EL (cell line): ENCODE data around the gene BAG3.
"Not testable (repeated sequence)": the region's sequence is repeated elsewhere in the genome, so short reads cannot be mapped to it uniquely, and the experiment has no call there.

Source experiments
- DNase-seq: peaks from one replicate; pipeline ENCODE4 v3.0.0-alpha.2; 2016

BAG3 gene

DNA sequence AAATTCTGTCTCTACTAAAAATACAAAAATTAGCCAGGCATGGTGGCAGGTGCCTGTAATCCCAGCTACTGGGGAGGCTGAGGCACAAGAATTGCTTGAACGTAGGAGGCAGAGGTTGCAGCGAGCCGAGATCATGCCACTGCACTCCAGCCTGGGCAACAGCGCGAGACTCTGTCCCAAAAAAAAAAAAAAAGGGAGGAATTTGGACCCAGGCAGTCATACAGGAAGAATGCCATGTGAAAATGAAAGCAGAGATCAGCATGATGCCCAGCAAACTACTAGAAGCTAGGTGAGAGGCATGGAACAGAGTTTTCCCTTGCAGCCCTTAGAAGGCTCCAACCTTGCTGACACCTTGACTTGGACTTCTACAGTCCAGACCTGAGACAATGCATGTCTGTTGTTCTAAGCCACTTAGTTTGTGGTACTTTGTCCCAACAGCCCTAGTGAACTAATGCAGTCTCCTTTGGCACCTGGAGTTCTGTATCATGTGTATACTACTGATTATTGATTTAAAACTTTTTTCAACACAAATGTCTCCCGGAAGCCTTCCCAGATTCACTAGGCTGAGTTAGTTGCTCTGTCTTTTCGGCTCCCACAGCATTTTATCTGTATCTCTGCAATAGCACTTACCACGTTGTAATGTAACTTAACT lies 10.2 kb upstream of the BAG3 start:
- no peak for DNase-seq

DNA sequence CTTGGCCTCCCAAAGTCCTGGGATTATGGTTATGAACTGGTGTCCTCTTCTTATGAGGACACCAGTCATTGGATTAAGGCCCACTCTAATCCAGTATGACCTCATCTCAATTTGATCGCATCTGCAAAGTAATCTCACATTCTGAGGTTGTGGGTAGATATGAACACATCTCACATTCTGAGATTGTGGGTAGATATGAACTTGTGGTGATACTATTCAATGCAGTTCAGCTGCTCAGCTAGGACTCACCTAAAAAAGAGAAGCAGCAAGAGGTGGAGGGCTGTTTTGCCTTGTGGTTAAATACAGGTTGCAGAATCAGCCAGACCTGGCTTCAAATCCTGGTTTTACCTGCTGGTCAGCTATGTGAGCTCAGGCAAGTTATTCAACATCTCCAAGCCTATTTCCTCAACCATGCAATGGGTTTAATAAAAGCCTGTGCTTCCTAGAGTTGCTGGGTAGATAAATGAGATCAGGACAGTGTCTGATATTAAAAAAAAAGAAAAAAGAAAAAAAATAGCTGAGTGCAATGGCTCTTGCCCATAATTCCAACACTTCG lies 8.5 kb upstream of the BAG3 start:
- no peak for DNase-seq

DNA sequence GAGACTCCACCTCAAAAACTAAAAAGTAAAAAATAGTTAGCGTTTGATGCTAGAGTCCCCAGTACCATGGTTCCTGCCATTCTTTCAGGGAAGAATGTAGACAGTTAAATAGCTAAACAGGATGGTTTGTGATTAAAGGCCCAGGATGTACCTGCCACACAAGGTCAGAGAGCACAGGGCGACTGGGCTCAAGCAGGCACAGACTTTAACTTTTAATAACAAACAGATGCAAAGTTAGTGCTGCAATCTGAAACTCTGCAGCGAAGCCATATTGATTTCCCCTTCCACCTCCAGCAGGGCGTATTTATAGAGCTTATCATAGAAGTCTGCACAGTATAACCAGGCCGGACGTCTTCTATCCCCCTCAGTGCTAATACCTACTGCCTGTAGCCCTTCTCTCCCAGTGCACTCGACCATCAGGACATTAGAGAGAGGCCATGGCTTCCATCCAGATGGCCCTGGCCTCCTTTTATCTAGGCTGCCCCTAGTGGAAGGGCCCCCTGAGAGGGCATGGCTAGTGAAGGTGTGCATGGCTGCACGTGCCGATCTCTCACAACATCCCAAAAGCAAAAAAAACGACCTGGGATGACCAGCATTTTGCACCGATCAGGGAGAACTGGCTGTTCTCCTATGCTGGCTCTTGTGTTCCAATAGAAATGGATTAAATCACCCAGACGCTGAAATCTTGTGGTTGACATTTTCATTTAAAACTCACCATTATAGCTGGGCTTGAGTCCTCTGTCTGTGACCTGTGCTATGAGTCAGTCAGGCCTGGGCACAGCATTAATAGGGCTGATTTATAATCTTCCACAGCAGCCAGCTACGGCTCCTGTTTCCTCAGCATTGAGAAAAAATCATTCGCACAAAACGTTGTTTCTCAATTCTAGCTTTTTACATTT lies 7.6 kb upstream of the BAG3 start:
- DNase-seq, result peak; percentile 59

DNA sequence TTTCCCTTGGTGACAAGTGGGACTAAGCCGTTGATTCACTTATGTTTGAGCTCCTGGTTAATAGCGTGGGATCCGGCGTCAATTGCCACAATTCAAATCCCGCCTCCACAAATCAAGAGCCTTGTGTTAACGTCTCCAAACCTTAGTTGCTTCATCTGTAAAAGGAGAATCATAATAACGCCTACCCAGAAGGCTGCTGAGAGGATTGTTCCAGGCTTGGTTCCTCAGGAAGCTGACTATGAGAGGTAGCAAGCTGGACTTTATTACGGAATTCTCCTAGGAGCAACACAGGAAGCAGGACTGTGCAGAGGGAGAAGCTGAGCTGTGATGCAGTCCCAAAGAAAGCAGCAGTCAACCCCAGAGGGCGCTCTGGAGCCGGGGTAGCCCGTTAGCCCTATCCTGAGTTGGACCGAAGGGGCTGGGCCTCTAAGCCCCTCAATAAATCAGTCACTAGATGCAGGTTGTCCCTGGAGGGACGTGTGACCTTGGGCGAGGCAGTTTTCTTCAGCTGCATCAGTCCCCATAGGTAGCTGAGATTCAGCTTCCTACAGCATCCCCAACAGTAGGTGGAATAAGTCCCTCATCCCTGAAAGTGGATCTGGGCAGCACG lies 6.9 kb upstream of the BAG3 start:
- no peak for DNase-seq

DNA sequence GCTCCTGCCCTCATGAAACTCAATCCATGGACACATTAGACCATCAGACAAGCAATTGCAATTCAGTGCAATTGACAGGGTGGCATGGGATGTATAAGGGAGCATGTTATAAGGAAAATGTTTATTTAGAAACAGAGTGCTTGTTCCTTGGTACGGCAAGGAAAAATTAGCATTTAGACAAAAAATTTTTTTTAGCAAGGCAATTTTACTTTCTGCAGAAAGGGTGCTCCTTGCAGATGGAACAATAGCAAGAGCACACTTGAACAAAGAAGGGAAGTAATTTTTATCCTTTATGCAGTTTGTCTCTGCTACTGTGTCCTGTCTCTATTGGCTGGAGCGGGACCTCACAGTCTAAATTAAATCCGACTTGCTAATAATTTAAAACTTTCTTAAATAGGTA lies 6.2 kb upstream of the BAG3 start:
- no peak for DNase-seq

DNA sequence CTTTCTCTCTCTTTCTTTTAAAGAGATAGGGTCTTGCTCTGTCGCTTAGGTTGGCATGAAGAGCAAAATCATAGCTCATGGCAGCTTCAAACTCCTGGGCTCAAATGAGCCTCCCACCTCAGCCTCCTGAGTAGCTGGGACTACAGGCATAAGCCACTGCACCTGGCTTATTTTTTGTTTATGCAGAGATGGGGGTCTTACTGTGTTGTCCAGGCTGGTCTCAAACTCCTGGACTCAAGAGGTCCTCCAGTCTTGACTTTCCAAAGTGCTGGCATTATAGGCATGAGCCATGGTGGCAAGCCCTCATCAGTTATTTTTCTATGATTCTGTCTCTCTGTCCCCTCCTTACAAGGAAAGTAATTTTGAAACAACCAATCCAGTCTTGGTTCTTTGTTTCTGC lies 1.1 kb upstream of the BAG3 start:
- no peak for DNase-seq

DNA sequence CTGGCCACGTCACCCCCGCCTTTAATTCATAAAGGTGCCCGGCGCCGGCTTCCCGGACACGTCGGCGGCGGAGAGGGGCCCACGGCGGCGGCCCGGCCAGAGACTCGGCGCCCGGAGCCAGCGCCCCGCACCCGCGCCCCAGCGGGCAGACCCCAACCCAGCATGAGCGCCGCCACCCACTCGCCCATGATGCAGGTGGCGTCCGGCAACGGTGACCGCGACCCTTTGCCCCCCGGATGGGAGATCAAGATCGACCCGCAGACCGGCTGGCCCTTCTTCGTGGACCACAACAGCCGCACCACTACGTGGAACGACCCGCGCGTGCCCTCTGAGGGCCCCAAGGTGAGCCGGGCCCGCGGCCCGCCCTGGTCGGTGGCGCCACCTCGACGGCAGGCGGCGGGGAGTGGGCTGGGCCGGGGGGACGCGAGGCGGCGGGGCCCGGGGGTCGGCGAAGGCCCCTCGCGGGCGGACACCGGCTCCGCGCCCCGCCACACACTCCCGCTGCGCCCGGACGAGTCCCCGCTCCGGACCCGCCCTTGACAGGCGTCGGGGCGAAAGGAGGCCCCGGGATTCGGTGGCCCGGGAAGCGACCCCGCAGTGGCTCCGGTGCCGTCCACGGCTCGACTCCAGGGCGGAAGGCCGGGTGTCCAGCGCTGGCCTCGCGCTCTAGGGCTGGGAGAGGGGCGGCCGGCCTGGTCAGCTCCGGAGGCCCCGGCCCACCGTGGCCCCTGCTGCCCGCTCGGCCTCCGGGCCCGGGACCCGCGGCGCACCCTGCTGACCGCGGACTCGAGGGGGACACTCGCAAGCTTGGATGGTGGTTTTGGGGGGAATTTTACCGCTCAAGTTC lies 557 bp downstream of the BAG3 start:
- DNase-seq, result no peak

DNA sequence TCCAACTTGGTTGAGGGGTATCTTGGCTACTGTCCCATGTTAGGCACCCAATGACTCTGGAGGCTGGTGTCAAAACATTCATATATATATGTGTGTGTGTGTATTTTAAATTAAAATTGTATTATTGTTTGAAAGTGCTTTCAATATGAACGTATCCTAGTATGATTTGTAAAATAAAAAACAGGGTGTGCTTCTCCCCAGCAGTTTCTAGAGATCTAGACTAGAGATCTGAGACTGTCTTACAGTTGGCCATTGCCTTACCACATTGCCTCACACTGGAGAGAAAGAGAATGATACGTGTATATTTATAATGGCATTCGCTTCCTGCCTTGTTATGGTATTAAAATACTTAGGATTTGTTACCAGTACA lies 1.2 kb downstream of the BAG3 start:
- DNase-seq, result peak; percentile 70

DNA sequence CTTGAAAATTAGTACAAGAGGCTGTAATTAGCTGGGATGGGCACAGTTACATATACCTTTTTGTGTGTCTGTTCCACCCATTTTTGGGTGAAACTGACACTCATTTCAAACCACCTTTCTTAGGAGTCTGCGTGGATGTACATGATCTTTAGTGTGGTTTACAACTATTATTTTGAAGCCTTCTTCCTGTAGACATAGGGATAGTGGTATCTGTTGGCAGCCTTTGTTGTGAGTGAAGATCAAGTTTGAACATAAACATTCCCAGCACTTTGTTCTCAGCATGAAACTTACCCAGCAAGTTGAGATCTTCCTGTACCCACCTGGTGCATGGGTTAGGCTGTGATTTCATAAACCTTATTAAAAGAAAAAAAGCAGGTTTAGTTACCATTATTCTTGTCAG lies 2.0 kb downstream of the BAG3 start:
- no peak for DNase-seq

DNA sequence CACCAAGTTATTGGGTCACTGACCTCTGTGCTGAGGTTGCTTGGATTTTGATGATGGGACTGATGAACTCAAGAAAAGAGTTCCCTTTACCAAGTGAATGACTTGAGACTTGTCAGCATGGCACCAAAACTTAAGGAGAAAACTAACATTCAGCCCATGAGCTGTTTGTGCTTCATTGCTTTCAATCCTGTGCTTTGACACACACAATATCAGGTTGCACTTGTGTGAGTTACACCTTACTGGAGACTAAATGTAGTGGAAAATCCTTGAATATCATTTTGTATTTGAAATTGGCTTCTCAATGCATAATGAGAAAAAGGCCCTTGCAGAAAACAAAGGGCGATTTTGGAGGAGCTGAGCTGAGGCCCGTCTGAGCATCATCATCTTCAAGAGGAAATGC lies 2.7 kb downstream of the BAG3 start:
- no peak for DNase-seq

DNA sequence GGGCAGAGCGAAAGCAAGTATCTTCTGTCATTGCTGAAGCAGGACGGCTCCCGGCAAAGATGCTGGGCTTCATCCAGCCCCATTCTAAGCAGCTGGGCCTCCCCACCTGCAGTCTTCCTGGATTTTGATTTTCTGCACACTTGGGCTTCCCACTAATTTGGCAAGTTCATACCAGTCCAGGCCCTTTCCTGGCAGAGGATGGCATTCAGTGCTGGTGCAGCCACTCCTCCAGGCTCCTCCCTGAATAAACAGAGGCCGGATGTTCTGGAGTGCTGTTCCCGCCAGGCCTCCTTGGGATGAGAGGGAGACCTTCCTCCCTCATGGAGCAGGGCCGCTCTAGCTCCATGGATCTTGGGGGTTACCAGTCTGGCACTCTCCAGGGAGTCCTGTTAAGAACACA lies 3.4 kb downstream of the BAG3 start:
- peak; percentile 57 for DNase-seq

DNA sequence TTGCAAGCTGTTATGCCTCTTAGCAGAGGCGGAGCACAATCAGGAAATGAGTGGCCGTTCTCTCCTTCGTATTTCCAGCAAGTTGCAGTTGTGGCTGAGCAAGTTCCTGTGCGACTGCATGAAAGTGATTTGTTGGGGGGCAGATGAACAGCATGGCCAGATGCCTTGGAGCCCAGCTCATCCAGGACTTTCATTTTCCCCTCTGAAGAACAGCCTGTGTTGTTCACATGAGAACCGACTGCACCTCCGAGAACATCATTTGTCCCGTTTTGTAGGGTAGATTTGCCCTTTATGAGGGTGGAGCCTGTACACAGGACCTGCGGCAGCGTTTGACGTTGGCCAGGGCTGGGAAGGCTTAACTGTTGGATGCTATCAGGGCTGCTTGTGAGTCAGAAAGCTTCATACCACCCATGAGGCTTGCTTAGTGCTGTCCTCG lies 4.4 kb downstream of the BAG3 start:
- DNase-seq, result peak; percentile 88

DNA sequence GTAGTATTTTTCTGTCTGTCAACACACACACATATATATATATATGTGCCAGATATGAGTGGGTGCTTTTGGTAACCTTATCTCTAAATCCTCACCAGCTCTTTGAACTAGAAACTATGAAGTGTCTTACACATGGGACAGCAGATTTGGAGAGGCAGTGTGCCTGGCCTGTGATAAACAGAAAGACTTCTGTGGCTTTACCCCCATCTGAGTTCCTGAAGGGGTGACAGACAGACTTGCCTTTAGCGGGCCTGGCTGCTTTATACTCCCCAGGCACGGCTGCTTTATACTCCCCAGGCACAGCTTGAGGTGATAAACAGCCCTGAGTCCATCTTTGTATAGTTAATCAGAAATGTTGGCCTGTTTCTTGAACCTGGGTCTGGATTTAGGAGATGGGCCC lies 5.6 kb downstream of the BAG3 start:
- no peak for DNase-seq

DNA sequence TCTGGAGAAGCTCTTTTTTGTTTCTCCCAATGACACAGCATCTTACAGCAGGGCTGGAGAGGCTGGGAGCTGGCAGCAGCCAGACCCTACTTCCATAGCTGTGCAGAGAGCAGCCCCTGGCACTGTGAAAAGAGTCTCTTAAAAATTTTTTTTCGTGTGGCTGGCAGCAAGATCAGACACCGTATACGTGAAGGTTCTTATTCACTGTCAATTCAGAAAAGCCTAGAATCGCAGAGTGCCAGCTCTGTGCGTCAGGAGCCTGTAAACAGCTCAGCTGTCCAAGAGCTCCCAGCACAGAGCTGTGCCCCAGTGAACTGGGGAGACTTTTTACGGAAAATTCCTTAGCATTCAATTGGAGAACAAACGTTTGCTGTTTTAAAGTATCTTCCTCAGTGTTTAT lies 6.5 kb downstream of the BAG3 start:
- no peak for DNase-seq

DNA sequence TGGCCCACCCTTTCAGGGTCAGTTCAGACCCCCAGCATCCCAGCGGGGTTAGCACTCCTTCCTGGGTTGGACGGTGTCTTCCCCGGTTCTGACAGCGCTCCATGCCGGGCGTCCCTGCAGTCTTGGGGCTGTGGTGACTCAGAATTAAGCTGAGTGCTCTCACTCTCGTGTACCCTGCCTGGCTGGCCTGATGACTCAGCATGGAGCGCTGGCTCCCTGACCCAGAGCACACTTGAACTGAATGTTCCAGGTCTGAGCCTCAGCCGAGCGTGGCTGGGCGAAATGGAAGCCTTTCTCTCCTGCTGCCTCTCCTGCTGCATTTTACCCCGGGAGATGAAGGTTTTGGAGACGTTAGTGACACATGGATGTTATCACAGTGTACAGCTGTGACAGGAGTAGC lies 7.1 kb downstream of the BAG3 start:
- DNase-seq, result peak; percentile 96

DNA sequence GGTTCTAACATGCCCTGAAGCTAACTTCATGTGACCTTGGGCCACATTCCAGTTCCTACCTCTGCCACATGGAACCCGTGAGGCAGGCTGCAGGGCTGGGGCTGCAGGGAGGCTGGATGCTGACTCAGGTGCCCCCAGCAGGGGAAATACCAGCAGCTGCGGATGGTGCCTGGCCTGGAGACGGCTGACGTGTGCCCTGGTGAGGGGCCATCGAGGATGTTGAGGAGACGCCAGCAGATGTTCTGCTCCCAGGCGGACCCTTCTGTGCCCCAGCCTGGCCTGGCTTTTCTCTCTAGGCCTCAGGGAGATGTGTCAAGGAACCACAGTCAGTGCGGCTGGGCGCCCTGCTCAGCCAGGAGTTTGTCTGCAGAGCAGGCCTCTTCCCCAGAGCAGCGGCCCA lies 8.8 kb downstream of the BAG3 start:
- no peak for DNase-seq

DNA sequence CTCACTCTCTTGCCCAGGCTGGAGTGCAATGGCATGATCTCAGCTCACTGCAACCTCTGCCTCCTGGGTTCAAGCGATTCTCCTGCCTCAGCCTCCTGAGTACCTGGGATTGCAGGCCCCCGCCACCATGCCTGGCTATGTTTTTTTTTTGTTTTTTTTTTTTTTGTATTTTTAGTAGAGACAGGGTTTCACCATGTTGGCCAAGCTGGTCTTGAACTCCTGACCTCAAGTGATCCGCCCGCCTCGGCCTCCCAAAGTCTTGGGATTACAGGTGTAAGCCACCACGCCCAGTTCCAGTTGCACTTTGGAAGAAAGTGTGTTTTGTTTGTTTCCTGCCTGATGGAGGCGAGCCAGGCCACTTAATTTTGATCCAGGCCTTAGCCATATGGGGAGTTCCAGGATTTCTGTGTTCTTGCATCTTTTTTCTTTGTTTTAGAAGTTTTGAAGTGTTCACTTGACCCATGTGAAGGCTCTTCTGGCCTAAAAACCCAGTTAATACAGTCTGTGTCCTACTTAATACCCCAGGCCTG lies 11.0 kb downstream of the BAG3 start:
- DNase-seq, result not testable (repeated sequence)

DNA sequence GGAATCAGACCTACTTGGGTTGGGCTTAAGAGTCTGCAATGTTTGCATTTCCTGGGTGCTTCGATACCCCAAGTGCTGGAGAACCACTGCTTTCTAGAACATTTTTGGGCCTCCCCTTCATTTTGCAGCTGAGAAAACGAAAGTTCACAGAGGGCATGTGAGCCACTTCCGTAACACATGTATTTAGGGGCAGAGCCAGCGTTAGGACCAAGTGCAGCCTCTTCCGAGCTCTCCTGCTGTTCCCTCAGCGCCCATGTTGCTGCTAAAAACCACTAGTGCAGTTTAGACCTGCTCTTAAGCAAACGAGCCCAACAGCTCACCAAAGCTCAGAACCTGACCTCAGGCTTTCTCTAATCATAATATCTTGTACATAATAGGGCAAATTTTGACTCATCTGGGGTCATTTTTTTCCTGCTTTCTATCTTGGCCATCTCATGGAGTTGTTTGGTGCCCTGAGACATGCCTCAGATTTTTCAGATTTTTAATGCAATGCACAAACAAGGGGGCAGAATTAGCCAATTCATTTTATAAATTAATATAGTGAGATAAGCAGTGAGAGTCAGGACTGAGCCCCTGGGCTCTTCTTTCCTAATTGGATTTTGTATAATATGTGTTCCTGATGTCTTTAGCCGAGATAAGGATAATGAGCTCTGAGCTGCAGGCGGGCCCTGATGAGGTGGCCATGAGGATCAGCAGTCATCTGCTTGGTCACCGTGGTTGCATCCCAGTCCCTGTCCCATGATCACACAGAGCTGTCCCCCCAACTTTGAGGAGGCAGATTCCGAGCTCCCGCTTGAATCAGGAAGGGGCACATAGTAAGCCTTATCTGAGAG lies 12.9 kb downstream of the BAG3 start:
- DNase-seq, result peak; percentile 83

DNA sequence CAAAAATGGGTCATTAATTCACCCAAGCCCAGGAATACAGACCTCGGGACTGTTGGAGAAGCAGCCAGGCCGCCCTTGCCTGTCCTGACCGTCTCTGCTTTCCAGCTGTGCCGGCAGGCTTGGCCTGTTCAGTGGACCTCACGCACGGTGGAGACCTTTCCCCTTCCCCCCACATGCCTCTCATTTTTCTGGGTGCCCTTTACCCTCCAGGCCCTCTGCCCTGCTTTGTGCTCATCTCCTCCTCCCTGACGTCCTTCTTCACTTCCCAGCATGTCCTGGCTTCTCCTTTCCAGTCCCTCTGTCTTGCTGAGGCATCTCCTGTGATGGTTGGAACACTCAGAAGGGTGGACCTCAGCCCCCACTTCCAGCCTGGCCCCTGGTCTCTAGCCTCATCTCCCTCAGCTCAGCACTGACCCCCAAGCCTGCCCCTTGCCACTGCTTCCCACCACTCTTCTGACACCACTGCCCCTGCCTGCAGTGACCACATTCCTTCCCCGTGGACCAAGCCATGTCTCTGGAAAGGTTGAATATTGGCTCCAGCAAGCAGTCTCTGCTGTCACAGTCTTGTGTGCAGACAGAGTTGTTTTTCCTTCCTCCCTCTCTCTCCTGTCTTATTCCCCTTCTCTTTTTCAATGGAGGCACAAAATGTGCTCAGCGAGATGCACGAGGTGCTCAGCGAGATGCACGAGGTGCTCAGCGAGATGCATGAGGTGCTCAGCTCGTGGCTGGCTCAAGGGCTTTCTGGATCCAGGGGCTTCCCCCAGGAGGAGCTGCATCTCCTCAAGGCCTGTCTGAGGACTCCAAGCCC lies 14.9 kb downstream of the BAG3 start:
- peak; percentile 87 for DNase-seq

DNA sequence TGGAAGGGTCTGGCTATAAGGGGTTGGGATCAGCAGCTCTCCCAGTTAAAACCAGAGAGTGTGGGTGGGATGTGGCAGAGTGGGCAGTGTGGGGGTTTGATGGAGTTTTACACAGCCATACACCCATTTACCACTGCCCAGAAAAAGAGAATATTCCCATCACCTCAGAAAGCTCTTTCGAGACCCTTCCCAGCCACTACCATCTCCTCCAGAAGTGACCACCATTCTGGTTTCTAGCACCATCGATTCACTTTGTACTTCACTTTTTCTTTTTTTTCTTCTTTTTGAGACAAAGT lies 15.5 kb downstream of the BAG3 start:
- DNase-seq, result no peak
